Neural cell (in vitro differentiated cells): ENCODE results near the gene LIMK1. TPM values are rescaled to one million over a fixed set of nuclear protein-coding genes. Genes with fewer than 3 reads are reported as not detected.

Source experiments
- H2AFZ ChIP-seq: fragments of 200-600, 300-800 bp; sonication (generic), shearing (Covaris generic); 2 replicates; pipeline ENCODE4 v1.6.0; 2014; ENCODE audit warnings: low read depth, mild to moderate bottlenecking, antibody characterized with exemption, low read length, moderate library complexity
- H3F3A ChIP-seq: fragments of 200-600 bp; shearing (Covaris generic); 2 replicates; pipeline ENCODE4 v1.6.1; 2016; ENCODE audit warnings: mild to moderate bottlenecking, moderate library complexity, mixed read lengths, antibody characterized with exemption, low read length; ENCODE audit not compliant: insufficient read depth, poor library complexity, severe bottlenecking
- H3K27ac ChIP-seq: fragments of 200-600, 300-800 bp; sonication (generic), shearing (Covaris generic); 2 replicates; pipeline ENCODE4 v1.5.1; 2014; ENCODE audit warnings: mild to moderate bottlenecking, low read length, moderate library complexity
- H3K27me3 ChIP-seq: fragments of 300-800, 200-600 bp; sonication (generic), shearing (Covaris generic); 2 replicates; pipeline ENCODE4 v1.6.0; 2014; ENCODE audit warnings: mild to moderate bottlenecking, low read depth, low read length, moderate library complexity; ENCODE audit not compliant: insufficient read depth
- H3K36me3 ChIP-seq: fragments of 300-800, 200-600 bp; sonication (generic), shearing (Covaris generic); 2 replicates; pipeline ENCODE4 v1.5.1; 2014; ENCODE audit warnings: mild to moderate bottlenecking, antibody characterized with exemption, low read length, moderate library complexity; ENCODE audit not compliant: insufficient read depth
- H3K4me2 ChIP-seq: fragments of 300-800, 200-600 bp; sonication (generic), shearing (Covaris generic); 2 replicates; pipeline ENCODE4 v1.6.0; 2014; ENCODE audit warnings: mild to moderate bottlenecking, low read length
- H3K4me3 ChIP-seq: fragments of 300-800, 200-600 bp; sonication (generic), shearing (Covaris generic); 2 replicates; pipeline ENCODE4 v1.5.1; 2014; ENCODE audit warnings: mild to moderate bottlenecking, low read length, moderate library complexity
- H3K79me2 ChIP-seq: fragments of 200-600 bp; shearing (Covaris generic); replicated peaks from 2 replicates; pipeline ENCODE4 v1.6.0; 2014; ENCODE audit warnings: mild to moderate bottlenecking, low read length, moderate library complexity; ENCODE audit not compliant: insufficient read depth
- H3K9ac ChIP-seq: fragments of 300-800, 200-600 bp; sonication (generic), shearing (Covaris generic); 2 replicates; pipeline ENCODE4 v1.6.1; 2016; ENCODE audit warnings: mild to moderate bottlenecking, low read length, mixed read lengths
- H3K9me2 ChIP-seq: fragments of 200-600 bp; shearing (Covaris generic); 2 replicates; pipeline ENCODE4 v1.6.1; 2016; ENCODE audit warnings: mild to moderate bottlenecking, low read length, mixed read lengths; ENCODE audit not compliant: insufficient read depth
- H3K9me3 ChIP-seq: fragments of 200-600, 300-800 bp; sonication (generic), shearing (Covaris generic); 2 replicates; pipeline ENCODE4 v1.6.1; 2016; ENCODE audit warnings: mild to moderate bottlenecking, mixed run types, low read length, moderate library complexity, mixed read lengths
- H4K20me1 ChIP-seq: fragments of 200-600 bp; shearing (Covaris generic); 2 replicates; pipeline ENCODE4 v1.6.1; 2016; ENCODE audit warnings: mild to moderate bottlenecking, mixed run types; ENCODE audit not compliant: insufficient read depth
- EP300 ChIP-seq: fragments of 450-650 bp; conservative IDR thresholded peaks from 2 replicates; pipeline ENCODE4 v1.6.1; 2014; ENCODE audit warnings: antibody characterized with exemption, mild to moderate bottlenecking, moderate library complexity; ENCODE audit not compliant: poor library complexity, severe bottlenecking
- EZH2 ChIP-seq: fragments of 200-600, 300-800 bp; shearing (Covaris generic), sonication (generic); IDR thresholded peaks from 2 replicates; pipeline ENCODE4 v1.6.1; 2014; ENCODE audit warnings: antibody characterized with exemption, low read length, borderline replicate concordance, mild to moderate bottlenecking; ENCODE audit not compliant: insufficient read depth, poor library complexity, severe bottlenecking
- MXI1 ChIP-seq: fragments of 450-650 bp; conservative IDR thresholded peaks from 2 replicates; pipeline ENCODE4 v1.6.1; 2014; ENCODE audit warnings: antibody characterized with exemption, mild to moderate bottlenecking; ENCODE audit not compliant: poor library complexity, severe bottlenecking
- POLR2AphosphoS5 ChIP-seq: IDR thresholded peaks from 2 replicates; pipeline ENCODE4 v1.6.1; 2012
- RAD21 ChIP-seq: fragments of 450-650 bp; conservative IDR thresholded peaks from 2 replicates; pipeline ENCODE4 v1.6.1; 2014; ENCODE audit warnings: antibody characterized with exemption, mild to moderate bottlenecking, moderate library complexity
- REST ChIP-seq: IDR thresholded peaks from 2 replicates; pipeline ENCODE4 v1.6.1; 2012; ENCODE audit warnings: borderline replicate concordance
- SMC3 ChIP-seq: fragments of 450-650 bp; conservative IDR thresholded peaks from 2 replicates; pipeline ENCODE4 v1.6.1; 2014; ENCODE audit warnings: antibody characterized with exemption, mild to moderate bottlenecking, moderate library complexity; ENCODE audit not compliant: poor library complexity
- TAF1 ChIP-seq: IDR thresholded peaks from 2 replicates; pipeline ENCODE4 v1.6.1; 2012; ENCODE audit warnings: low read depth
- polyA plus RNA-seq: library from polyadenylated mRNA; depleted of rRNA; stranded (reverse); fragments of >200 nt; gene quantifications from 2 replicates; pipeline ENCODE4 v1.2.3, GENCODE V29; 2014
- TF ChIP-seq, protein P1 (sequence below): fragments of 450-650 bp; IDR thresholded peaks from 2 replicates; pipeline ENCODE4 v1.5.1; 2014; ENCODE audit warnings: antibody characterized with exemption, mild to moderate bottlenecking, moderate library complexity; ENCODE audit not compliant: poor library complexity, severe bottlenecking

Gene LIMK1
- polyA plus RNA-seq, 1 donor from 2014 or later: 21.1 TPM

DNA sequence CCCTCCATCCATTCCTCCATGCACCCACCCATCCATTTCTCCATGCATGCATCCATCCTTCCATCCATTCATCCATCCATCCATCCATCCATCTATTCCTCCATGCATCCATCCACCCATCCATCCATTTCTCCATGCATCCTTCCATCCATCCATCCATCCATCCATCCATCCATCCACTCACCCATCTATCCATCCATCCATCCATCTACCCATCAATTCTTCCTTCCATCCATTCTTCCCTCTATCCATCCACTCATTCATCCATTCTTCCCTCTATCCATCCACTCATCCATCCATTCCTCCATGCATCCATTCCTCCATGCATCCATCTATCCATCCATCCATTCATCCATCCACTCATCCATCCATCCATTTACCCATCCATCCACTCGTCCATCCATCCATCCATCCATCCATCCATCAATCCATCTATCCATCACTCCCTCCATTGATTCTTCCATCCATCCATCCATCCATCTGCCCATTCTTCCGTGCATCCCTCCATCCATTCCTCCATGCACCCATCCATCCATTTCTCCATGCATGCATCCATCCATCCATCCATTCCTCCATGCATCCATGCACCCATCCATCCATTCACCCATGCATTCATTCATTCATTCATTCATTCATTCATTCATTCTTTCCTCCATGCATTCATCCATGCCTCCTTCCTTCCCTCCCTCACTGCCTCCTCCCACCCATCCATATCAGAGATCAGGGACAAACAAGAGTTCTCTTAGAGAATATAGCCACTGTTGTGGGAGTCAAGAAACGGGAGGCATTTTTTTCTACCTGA, 33.4 kb upstream of the LIMK1 start:
- Histone ChIP-seq H3K27ac (no peak overlapping the region), H3K4me3 (no peak overlapping the region), H3K36me3 (no peaks in the 10 kb centered on the region), H3K4me2 (no peak overlapping the region), H3F3A (no peaks in the 10 kb centered on the region), H3K9ac (no peak overlapping the region), H3K79me2 (no peaks in the 10 kb centered on the region), H2AFZ (no peak overlapping the region), H3K9me3 (no peaks in the 10 kb centered on the region), H3K9me2 (no peaks in the 10 kb centered on the region), H3K27me3 (no peaks in the 10 kb centered on the region), H4K20me1 (no peaks in the 10 kb centered on the region)
- TF ChIP-seq EZH2: no peak
- no peak for TF ChIP-seq REST
- TF ChIP-seq EP300: no peak
- TF ChIP-seq POLR2AphosphoS5: no peak
- TF ChIP-seq SMC3: no peak
- TF ChIP-seq TAF1: no peak
- TF ChIP-seq, protein P1, sequence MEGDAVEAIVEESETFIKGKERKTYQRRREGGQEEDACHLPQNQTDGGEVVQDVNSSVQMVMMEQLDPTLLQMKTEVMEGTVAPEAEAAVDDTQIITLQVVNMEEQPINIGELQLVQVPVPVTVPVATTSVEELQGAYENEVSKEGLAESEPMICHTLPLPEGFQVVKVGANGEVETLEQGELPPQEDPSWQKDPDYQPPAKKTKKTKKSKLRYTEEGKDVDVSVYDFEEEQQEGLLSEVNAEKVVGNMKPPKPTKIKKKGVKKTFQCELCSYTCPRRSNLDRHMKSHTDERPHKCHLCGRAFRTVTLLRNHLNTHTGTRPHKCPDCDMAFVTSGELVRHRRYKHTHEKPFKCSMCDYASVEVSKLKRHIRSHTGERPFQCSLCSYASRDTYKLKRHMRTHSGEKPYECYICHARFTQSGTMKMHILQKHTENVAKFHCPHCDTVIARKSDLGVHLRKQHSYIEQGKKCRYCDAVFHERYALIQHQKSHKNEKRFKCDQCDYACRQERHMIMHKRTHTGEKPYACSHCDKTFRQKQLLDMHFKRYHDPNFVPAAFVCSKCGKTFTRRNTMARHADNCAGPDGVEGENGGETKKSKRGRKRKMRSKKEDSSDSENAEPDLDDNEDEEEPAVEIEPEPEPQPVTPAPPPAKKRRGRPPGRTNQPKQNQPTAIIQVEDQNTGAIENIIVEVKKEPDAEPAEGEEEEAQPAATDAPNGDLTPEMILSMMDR: no peak
- TF ChIP-seq MXI1: no peak
- no peak for TF ChIP-seq RAD21

DNA sequence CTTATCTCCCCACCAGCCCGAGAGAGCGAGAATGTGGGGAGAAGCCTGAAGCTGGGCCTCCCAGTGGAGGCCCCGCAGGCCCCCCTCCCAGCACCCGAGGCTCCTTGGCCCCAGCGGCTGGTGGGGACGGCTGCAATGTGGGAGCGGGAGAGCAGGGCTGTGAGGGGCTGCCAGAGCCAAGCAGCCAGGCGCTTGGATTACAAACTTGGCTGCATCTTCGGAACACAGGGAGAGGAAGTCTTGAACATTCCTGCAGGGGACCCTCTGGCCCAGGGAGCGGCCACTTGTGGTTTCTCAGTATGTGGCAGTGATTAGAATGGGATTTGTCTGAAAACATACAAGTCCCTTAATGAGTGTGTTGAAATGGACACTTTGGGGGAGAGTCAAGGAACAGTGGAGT, 32.4 kb upstream of the LIMK1 start:
- Histone ChIP-seq H3K79me2 (no peaks in the 10 kb centered on the region), H2AFZ (no peak overlapping the region), H3K27me3 (no peaks in the 10 kb centered on the region), H3K9me3 (no peaks in the 10 kb centered on the region), H3K27ac (no peak overlapping the region), H3K9me2 (no peaks in the 10 kb centered on the region), H3K36me3 (no peaks in the 10 kb centered on the region), H3K9ac (no peak overlapping the region), H3K4me3 (no peak overlapping the region), H4K20me1 (no peaks in the 10 kb centered on the region), H3F3A (no peaks in the 10 kb centered on the region), H3K4me2 (no peak overlapping the region)
- no peak for TF ChIP-seq EZH2
- TF ChIP-seq POLR2AphosphoS5: no peak
- TF ChIP-seq SMC3: no peak
- no peak for TF ChIP-seq TAF1
- TF ChIP-seq REST: no peak
- no peak for TF ChIP-seq RAD21
- no peak for TF ChIP-seq EP300
- TF ChIP-seq, protein P1: no peak
